ENCODE measurements around the gene NELFA. TPM values are rescaled to one million over a fixed set of nuclear protein-coding genes. Genes with fewer than 3 reads are reported as not detected.
"Not testable (repeated sequence)": the region's sequence is repeated elsewhere in the genome, so short reads cannot be mapped to it uniquely, and the experiment has no call there.

Gene NELFA
- total and polyA plus RNA-seq, 12 donors: 8.8 to 19.7 (median 11.1) TPM

DNA sequence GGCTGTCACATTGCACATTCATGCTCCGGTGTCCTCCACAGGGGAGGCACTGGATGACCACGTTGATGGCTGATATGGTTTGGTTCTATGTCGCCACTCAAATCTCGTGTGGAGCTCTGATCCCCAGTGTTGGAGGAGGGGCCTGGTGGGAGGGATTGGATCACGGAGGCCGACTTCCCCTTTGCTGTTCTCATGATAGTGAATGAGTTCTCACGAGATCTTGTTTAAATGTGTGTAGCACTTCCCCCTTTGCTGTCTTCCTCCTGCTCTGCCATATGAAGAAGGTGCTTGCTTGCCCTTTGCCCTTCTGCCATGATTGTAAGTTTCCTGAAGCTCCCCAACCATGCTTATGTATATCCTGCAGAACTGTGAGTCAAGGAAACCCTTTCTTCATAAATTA, 28.1 kb upstream of the NELFA start:
- intact Hi-C loops (cut with DNase I): no loop called here
- H3K27ac ChIP-seq: no peak overlapping the region
- peaks cover 13 to 61% (median 38%) of the 10 kb centered on the region in 7 donors for H3K27me3 ChIP-seq
- TF ChIP-seq, protein P1, sequence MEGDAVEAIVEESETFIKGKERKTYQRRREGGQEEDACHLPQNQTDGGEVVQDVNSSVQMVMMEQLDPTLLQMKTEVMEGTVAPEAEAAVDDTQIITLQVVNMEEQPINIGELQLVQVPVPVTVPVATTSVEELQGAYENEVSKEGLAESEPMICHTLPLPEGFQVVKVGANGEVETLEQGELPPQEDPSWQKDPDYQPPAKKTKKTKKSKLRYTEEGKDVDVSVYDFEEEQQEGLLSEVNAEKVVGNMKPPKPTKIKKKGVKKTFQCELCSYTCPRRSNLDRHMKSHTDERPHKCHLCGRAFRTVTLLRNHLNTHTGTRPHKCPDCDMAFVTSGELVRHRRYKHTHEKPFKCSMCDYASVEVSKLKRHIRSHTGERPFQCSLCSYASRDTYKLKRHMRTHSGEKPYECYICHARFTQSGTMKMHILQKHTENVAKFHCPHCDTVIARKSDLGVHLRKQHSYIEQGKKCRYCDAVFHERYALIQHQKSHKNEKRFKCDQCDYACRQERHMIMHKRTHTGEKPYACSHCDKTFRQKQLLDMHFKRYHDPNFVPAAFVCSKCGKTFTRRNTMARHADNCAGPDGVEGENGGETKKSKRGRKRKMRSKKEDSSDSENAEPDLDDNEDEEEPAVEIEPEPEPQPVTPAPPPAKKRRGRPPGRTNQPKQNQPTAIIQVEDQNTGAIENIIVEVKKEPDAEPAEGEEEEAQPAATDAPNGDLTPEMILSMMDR (IDR thresholded peaks at IDR 0.05): no peak
- no peak overlapping the region for H3K4me3 ChIP-seq
- peaks cover 0 to 4% (median 0%) of the 10 kb centered on the region in 11 donors for H3K9me3 ChIP-seq
- H3K36me3 ChIP-seq: no peaks in the 10 kb centered on the region
- 59 to 67% methylated on average over 7 of the region's 7 CpGs for WGBS, 2 donors
- DNase-seq: no peak
- no peak for ATAC-seq
- peaks cover 2 to 19% (median 16%) of the 10 kb centered on the region in 9 donors for H3K4me1 ChIP-seq

DNA sequence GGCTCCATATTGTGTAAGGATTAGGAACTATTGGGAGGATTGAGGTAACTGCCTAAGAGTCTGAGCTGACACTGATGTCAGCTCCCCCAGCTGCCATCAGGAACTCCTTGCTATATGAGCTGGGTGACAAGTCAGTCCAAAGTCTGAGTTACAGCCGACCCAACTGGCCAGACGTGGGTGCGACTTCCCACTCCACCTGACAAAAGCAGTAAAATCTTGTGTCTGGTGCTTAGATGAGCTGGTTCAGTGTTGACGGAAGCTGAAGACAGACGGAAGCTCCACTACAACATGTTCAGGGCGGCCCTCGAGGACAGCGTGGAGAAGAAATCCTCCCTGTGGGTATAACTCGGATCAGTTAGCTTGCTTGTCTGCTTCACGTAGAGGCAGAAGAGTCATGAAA, 27.6 kb upstream of the NELFA start:
- ATAC-seq: no peak
- Histone ChIP-seq H3K9me3 (peaks cover 0 to 4% (median 0%) of the 10 kb centered on the region in 11 donors), H3K4me3 (no peak overlapping the region), H3K4me1 (peaks cover 0 to 14% (median 11%) of the 10 kb centered on the region in 9 donors), H3K36me3 (no peaks in the 10 kb centered on the region), H3K27ac (no peak overlapping the region), H3K27me3 (peaks cover 7 to 56% (median 33%) of the 10 kb centered on the region in 7 donors)
- WGBS, 2 donors: 88 to 90% methylated on average over 10 of the region's 10 CpGs
- no peak for DNase-seq
- TF ChIP-seq, protein P1 (IDR thresholded peaks at IDR 0.05): no peak
- intact Hi-C loops (cut with DNase I): no loop called here

DNA sequence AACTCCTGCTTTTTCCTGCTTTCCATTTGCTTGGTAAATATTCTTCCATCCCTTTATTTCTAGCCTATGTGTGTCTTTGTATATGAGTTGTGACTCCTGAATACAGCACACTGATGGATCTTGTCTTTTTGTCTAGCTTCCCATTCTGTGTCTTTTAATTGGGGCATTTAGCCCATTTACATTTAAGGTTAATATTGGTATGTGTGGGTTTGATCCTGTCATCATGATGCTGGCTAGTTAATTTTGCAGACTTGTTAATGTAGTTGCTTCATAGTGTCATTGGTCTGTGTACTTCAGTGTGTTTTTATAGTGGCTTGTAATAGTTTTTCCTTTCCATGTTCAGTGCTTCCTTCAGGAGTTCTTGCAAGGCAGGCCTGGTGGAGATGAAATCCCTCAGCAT, 22.4 kb upstream of the NELFA start:
- peaks cover 0 to 46% (median 10%) of the 10 kb centered on the region in 7 donors for H3K27me3 ChIP-seq
- H3K9me3 ChIP-seq: peaks cover 0 to 14% (median 0%) of the 10 kb centered on the region in 11 donors
- H3K27ac ChIP-seq; H3K4me3 ChIP-seq; H3K36me3 ChIP-seq; ATAC-seq; H3K4me1 ChIP-seq; intact Hi-C loops (cut with DNase I); DNase-seq: not testable (repeated sequence)

DNA sequence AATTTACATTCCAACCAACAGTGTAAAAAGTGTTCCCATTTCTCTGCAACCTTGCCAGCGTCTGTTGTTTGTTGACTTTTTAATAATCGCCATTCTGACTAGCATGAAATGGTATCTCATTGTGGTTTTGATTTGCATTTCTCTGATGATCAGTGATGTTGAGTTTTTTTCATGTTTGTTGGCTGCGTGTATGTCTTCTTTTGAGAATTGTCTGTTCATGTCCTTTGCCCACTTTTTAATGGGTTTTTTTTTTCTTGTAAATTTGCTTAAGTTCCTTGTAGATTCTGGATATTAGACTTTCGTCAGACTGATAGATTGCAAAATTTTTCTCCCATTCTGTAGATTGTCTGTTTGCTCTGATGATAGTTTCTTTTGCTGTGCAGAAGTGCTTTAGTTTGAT, 18.3 kb upstream of the NELFA start:
- intact Hi-C loops (cut with DNase I); ATAC-seq; H3K36me3 ChIP-seq; H3K4me1 ChIP-seq; H3K4me3 ChIP-seq; H3K27ac ChIP-seq; DNase-seq: not testable (repeated sequence)
- Histone ChIP-seq H3K27me3 (peaks cover 0 to 57% (median 16%) of the 10 kb centered on the region in 7 donors), H3K9me3 (peaks cover 0 to 10% (median 0%) of the 10 kb centered on the region in 11 donors)
- 89 to 91% methylated on average over 4 of the region's 4 CpGs for WGBS, 2 donors

DNA sequence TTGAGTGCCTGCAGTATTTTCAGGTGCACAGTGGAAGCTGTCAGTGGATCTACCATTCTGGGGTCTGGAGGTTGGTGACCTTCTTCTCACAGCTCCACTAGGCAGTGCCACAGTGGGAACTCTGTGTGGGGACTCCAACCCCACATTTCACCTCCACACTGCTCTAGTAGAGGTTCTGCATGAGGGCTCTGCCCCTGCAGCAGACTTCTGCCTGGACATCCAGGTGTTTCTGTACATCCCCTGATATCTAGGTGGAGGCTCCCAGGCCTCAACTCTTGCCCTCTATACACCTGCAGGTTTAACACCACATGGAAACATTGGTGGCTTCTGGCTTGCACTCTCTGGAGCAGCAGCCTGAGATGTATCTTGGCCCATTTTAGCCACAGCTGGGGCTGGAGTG, 17.0 kb upstream of the NELFA start:
- DNase-seq: no peak
- Histone ChIP-seq H3K4me3 (no peak overlapping the region), H3K27me3 (peaks cover 0 to 64% (median 20%) of the 10 kb centered on the region in 7 donors), H3K4me1 (peaks cover 0 to 9% (median 6%) of the 10 kb centered on the region in 9 donors), H3K9me3 (peaks cover 0 to 8% (median 0%) of the 10 kb centered on the region in 11 donors), H3K27ac (no peak overlapping the region), H3K36me3 (no peaks in the 10 kb centered on the region)
- no peak for ATAC-seq
- intact Hi-C loops (cut with DNase I): no loop called here
- TF ChIP-seq, protein P1 (IDR thresholded peaks at IDR 0.05): no peak
